K562 (cell line): Measurements from ENCODE around the gene AJM1. TPM values are rescaled to one million over a fixed set of nuclear protein-coding genes. Genes with fewer than 3 reads are reported as not detected.
A peak's percentile ranks its signal among the peaks of the same experiment; 100 is the strongest.
"Not testable (repeated sequence)": the region's sequence is repeated elsewhere in the genome, so short reads cannot be mapped to it uniquely, and the experiment has no call there.

Experiments
- ATAC-seq: fragments of 200-7000 bp; cut with Tn5 transposase; 3 replicates; pipeline ENCODE4 v1.9.1; 2020; ENCODE audit warnings: moderate library complexity
- BruUV-seq: library from RNA; stranded (reverse); fragments of 400-500 nt; replicated peaks from 2 replicates; lab custom pipeline; 2021; lab: Mats Ljungman, UMichigan
- CTCF ChIA-PET: fragments of 300-600 bp; formaldehyde crosslinking; extraction: SDS; loops from one replicate; lab custom pipeline; 2021; ENCODE audit warnings: low intra/inter-chr PET ratio; lab: Yijun Ruan, JAX
- POLR2A ChIA-PET: fragments of 300-600, 350-650 bp; sonication (Branson Sonifier 250); formaldehyde crosslinking; extraction: SDS; loops from one replicate; lab custom pipeline; 2021; ENCODE audit warnings: antibody characterized with exemption, inconsistent platforms; lab: Yijun Ruan, JAX
- DNase-seq, 4 experiments: peaks; one replicate each; pipeline versions ENCODE4 v3.0.0 to v3.0.0-alpha.2; 2011 to 2018; ENCODE audit warnings: low spot score in 3 of 4, mixed read lengths in 3 of 4; ENCODE audit errors: extremely low read depth in 1 of 4
- FAIRE-seq: peaks from 2 replicates; lab custom pipeline; 2011; peaks lifted over from hg19 to GRCh38; lab: Jason Lieb, UNC
- H2AFZ ChIP-seq: 2 replicates; pipeline ENCODE4 v1.6.0; 2011; ENCODE audit warnings: low read depth, low read length, control low read depth, inconsistent platforms
- H3K27ac ChIP-seq: fragments of 200-600 bp; 3 replicates; pipeline ENCODE4 v1.8.0; 2011; ENCODE audit warnings: low read depth, mild to moderate bottlenecking, control low read depth, inconsistent platforms, low read length, moderate library complexity, mixed read lengths; ENCODE audit errors: extremely low read depth
- H3K27me3 ChIP-seq, 2 experiments: fragments of 300-600 bp in 1 of 2; 2 replicates in 1 of 2; 3 replicates in 1 of 2; pipeline versions ENCODE4 v1.6.0 to v1.8.0; 2011; ENCODE audit warnings: inconsistent platforms in 2 of 2, low read length in 2 of 2, mild to moderate bottlenecking in 1 of 2, mixed read lengths in 1 of 2, moderate library complexity in 1 of 2; ENCODE audit not compliant: control insufficient read depth in 2 of 2, insufficient read depth in 2 of 2
- H3K36me3 ChIP-seq: fragments of 300-600 bp; 3 replicates; pipeline ENCODE4 v1.8.0; 2011; ENCODE audit warnings: mild to moderate bottlenecking, low read length, inconsistent platforms; ENCODE audit not compliant: control insufficient read depth, insufficient read depth
- H3K4me1 ChIP-seq, 2 experiments: fragments of 200-600 bp in 1 of 2; replicated peaks in 1 of 2; 2 replicates in 1 of 2; 3 replicates in 1 of 2; pipeline versions ENCODE4 v1.5.1 to v1.8.0; 2011; ENCODE audit warnings: inconsistent platforms in 2 of 2, low read length in 2 of 2, mild to moderate bottlenecking in 1 of 2, mixed read lengths in 1 of 2, moderate library complexity in 1 of 2; ENCODE audit not compliant: control insufficient read depth in 2 of 2, insufficient read depth in 2 of 2
- H3K4me2 ChIP-seq: 2 replicates; pipeline ENCODE4 v1.6.1; 2011; ENCODE audit warnings: low read length, control low read depth, inconsistent platforms, mixed read lengths; ENCODE audit not compliant: insufficient read depth
- H3K4me3 ChIP-seq: fragments of 200-600 bp; sonication (generic), shearing (Covaris generic); 2 replicates; pipeline ENCODE4 v1.5.1; 2016; ENCODE audit warnings: control low read depth, inconsistent platforms
- H3K79me2 ChIP-seq: fragments of 200-600 bp; 3 replicates; pipeline ENCODE4 v1.8.0; 2011; ENCODE audit warnings: low read length, inconsistent platforms; ENCODE audit not compliant: control insufficient read depth, insufficient read depth
- H3K9ac ChIP-seq, 2 experiments: 2 replicates each; pipeline versions ENCODE4 v1.6.0 to v1.6.1; 2011; ENCODE audit warnings: low read depth in 2 of 2, low read length in 2 of 2, control low read depth in 1 of 2, inconsistent platforms in 1 of 2, mild to moderate bottlenecking in 1 of 2, mixed read lengths in 1 of 2; ENCODE audit not compliant: insufficient read depth in 1 of 2
- H3K9me1 ChIP-seq: one replicate; pipeline ENCODE4 v1.6.0; 2011; ENCODE audit warnings: inconsistent platforms, mild to moderate bottlenecking, low read length, moderate library complexity; ENCODE audit not compliant: control insufficient read depth, insufficient read depth
- H3K9me3 ChIP-seq: replicated peaks from 2 replicates; pipeline ENCODE4 v1.5.1; 2011; ENCODE audit warnings: low read depth, low read length, inconsistent platforms; ENCODE audit not compliant: control insufficient read depth, insufficient read depth
- H4K20me1 ChIP-seq: replicated peaks from 2 replicates; pipeline ENCODE4 v1.6.1; 2011; ENCODE audit warnings: low read length, inconsistent platforms, mixed read lengths; ENCODE audit not compliant: control insufficient read depth, insufficient read depth
- CEBPG ChIP-seq, 3 experiments: fragments of 200-800 bp in 1 of 3; sonication (Bioruptor generic) in 1 of 3; sonication (generic) in 1 of 3; formaldehyde crosslinking in 1 of 3; IDR thresholded peaks in 2 of 3; conservative IDR thresholded peaks in 1 of 3; 2 replicates each; pipeline versions ENCODE4 v1.6.1 to v1.8.0; 2016 to 2022; ENCODE audit warnings: missing compliant biosample characterization in 2 of 3, missing genetic modification characterization in 2 of 3, mild to moderate bottlenecking in 1 of 3, missing genetic modification reagents in 1 of 3
- FOXP4 ChIP-seq: sonication (generic); formaldehyde crosslinking; IDR thresholded peaks from 2 replicates; pipeline ENCODE4 v1.8.0; 2022; ENCODE audit warnings: mild to moderate bottlenecking, missing genetic modification reagents, borderline replicate concordance
- ZBTB17 ChIP-seq: fragments of 450-650 bp; formaldehyde crosslinking; IDR thresholded peaks from 2 replicates; pipeline ENCODE4 v1.4.0; 2020; ENCODE audit warnings: mild to moderate bottlenecking
- WGBS: fragments of 100-300 bp; shearing (Covaris generic); methylation state at CpG from one replicate; pipeline ENCODE4 v1.1.6; 2016; ENCODE audit warnings: low coverage, mixed read lengths; ENCODE audit not compliant: insufficient coverage; ENCODE audit errors: missing lambda C conversion rate; 5-methylcytosine and 5-hydroxymethylcytosine counted together
- in situ Hi-C: fragments of 300-500 bp; cut with MboI; formaldehyde crosslinking; loops from 4 replicates; pipeline ENCODE4 v1.15.0; 2018; ENCODE audit warnings: inconsistent platforms, mixed read lengths
- intact Hi-C: fragments of 100-400 bp; cut with micrococcal nuclease; formaldehyde crosslinking; loops from 2 replicates; pipeline ENCODE4 v1.14.2; 2022
- polyA plus RNA-seq, 8 experiments: library from polyadenylated mRNA; depleted of rRNA in 4 of 8; stranded (reverse) in 5 of 8; unstranded in 3 of 8; fragments of >200 nt; fragmentation: Nextera tagmentation in 2 of 8; fragmentation: Illumina TruSeq in 1 of 8; extraction: Ambion mirVana in 2 of 8; extraction: Trizol in 1 of 8; gene quantifications; 2 replicates each; pipeline versions ENCODE4 v1.2.1 to v1.2.3, GENCODE V29; 2011 to 2014; ENCODE audit warnings: inconsistent platforms in 1 of 8, missing spikeins in 1 of 8
- total RNA-seq, 7 experiments: library from RNA; depleted of rRNA in 6 of 7; stranded (reverse); fragments of >200 nt in 6 of 7; fragmentation: Illumina TruSeq in 2 of 7; extraction: Trizol in 2 of 7; gene quantifications; 2 replicates each; pipeline versions ENCODE4 v1.2.1 to v1.2.3, GENCODE V29; 2011 to 2021; ENCODE audit warnings: low replicate concordance in 1 of 7

The AJM1 gene
- total and polyA plus RNA-seq, 9 of the 15 experiments (the other 6 are each of a cell fraction or from before 2014, with no cell fraction given), result 0.01 to 3.7 (median 0.65) TPM; not detected in 1

- FAIRE-seq; BruUV-seq; H3K27me3 ChIP-seq; ATAC-seq; H4K20me1 ChIP-seq; H3K9me1 ChIP-seq; H3K4me3 ChIP-seq; H3K4me2 ChIP-seq; in situ Hi-C loops; H3K9me3 ChIP-seq; DNase-seq; intact Hi-C loops; H3K36me3 ChIP-seq; H2AFZ ChIP-seq; H3K9ac ChIP-seq; TF ChIP-seq CEBPG (CRISPR knock-in tag; IDR thresholded peaks at IDR 0.05): not testable (repeated sequence)
- Histone ChIP-seq H3K79me2 (peaks cover 29% of the 10 kb centered on the region), H3K4me1 (peaks cover 21 to 57% of the 10 kb centered on the region in 2 experiments), H3K27ac (peak overlapping the region; percentile 53; the same call in 1 of the 3 replicates)
- POLR2A ChIA-PET, result interaction anchor here (1.2 to 2.2 kb wide), 3 partner anchors 13 to 22 kb away, joined by 3 to 15 read pairs (median 4); no protein-coding TSS in a partner anchor
- 0 out of 2 replicates have a peak, but pooled peaks have one; percentile 6 for TF ChIP-seq ZBTB17 (CRISPR knock-in tag)
- peak; percentile 24; the same call in 1 of the 2 replicates for TF ChIP-seq FOXP4 (CRISPR knock-in tag)
- TF ChIP-seq CEBPG (tag; conservative IDR thresholded peaks at IDR 0.05 in 1 of 2, IDR thresholded peaks at IDR 0.05 in 1 of 2), result peak in 1 of 2 experiments; percentile 9; a peak in 1 of 4 replicates
- WGBS, result 84% methylated on average over 9 of the region's 9 CpGs
- CTCF ChIA-PET, result interaction anchor here (0.6 kb wide), 1 partner anchor 74 kb away, joined by 3 read pairs; no protein-coding TSS in a partner anchor
Measured at GRCh38 chr9:136882947-136883283, 40.6 kb downstream of the AJM1 start.

GRCh38 chr9:136883670-136884069 lies 41.4 kb downstream of the AJM1 start:
- in situ Hi-C loops, intact Hi-C loops: not testable (repeated sequence)
- CTCF ChIA-PET, result interaction anchor here (0.6 kb wide), 1 partner anchor 75 kb away, joined by 3 read pairs; no protein-coding TSS in a partner anchor

More at GRCh38 chr9:136883670-136884069, 41.4 kb downstream of the AJM1 start:
- FAIRE-seq, DNase-seq, H3K4me3 ChIP-seq, H3K27ac ChIP-seq, H3K9ac ChIP-seq, BruUV-seq, ATAC-seq, H3K9me1 ChIP-seq, H3K4me2 ChIP-seq, H4K20me1 ChIP-seq, H3K27me3 ChIP-seq, H2AFZ ChIP-seq, H3K9me3 ChIP-seq: not testable (repeated sequence)
- WGBS, result 89% methylated on average over 10 of the region's 10 CpGs
- Histone ChIP-seq H3K4me1 (peaks cover 27 to 65% of the 10 kb centered on the region in 2 experiments), H3K36me3 (peaks cover 13% of the 10 kb centered on the region; the same call in 2 of the 3 replicates), H3K79me2 (peaks cover 37% of the 10 kb centered on the region)
- POLR2A ChIA-PET, result interaction anchor here (0.6 to 1.8 kb wide), 5 partner anchors 9 to 56 kb away, joined by 3 to 10 read pairs (median 4); no protein-coding TSS in a partner anchor
